OCI-LY1 (cell line): ENCODE data around the gene TBPL2.

Experiments used
- EZH2 ChIP-seq: fragments of 200-600 bp; sonication (generic), shearing (Covaris generic); IDR thresholded peaks from 2 replicates; pipeline ENCODE4 v1.8.0; 2017; ENCODE audit warnings: borderline replicate concordance, mixed run types, mild to moderate bottlenecking, antibody characterized with exemption, low read length, moderate library complexity, mixed read lengths
- TF ChIP-seq, protein P1 (sequence below): fragments of 200-600 bp; sonication (generic), shearing (Covaris generic); IDR thresholded peaks from 2 replicates; pipeline ENCODE4 v1.5.1; 2017; ENCODE audit warnings: mild to moderate bottlenecking, antibody characterized with exemption, low read length, moderate library complexity, mixed read lengths

DNA sequence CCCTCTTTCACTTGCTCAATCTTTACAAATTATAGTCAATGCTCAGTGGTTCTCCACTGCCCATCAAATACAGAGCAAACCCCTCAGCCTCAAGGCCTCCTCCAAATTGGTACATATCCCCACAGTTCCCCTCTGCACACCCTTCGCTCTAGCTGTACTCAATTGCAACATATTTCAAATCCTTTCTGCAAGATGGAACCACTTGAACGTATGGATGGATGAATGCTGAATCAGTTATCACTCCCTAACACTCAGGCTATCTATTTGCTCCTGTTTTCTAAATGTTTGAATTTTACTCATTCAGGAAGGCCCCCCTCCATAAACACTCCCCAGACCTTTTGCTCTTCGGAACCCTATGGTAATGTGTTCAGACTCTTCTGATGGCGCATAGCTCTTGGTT, 53.3 kb downstream of the TBPL2 start:
- TF ChIP-seq, protein P1, sequence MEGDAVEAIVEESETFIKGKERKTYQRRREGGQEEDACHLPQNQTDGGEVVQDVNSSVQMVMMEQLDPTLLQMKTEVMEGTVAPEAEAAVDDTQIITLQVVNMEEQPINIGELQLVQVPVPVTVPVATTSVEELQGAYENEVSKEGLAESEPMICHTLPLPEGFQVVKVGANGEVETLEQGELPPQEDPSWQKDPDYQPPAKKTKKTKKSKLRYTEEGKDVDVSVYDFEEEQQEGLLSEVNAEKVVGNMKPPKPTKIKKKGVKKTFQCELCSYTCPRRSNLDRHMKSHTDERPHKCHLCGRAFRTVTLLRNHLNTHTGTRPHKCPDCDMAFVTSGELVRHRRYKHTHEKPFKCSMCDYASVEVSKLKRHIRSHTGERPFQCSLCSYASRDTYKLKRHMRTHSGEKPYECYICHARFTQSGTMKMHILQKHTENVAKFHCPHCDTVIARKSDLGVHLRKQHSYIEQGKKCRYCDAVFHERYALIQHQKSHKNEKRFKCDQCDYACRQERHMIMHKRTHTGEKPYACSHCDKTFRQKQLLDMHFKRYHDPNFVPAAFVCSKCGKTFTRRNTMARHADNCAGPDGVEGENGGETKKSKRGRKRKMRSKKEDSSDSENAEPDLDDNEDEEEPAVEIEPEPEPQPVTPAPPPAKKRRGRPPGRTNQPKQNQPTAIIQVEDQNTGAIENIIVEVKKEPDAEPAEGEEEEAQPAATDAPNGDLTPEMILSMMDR: no peak
- TF ChIP-seq EZH2: no peak
